ENCODE results near the gene GTPBP6. TPM values are rescaled to one million over a fixed set of nuclear protein-coding genes. Genes with fewer than 3 reads are reported as not detected.
A peak's percentile ranks its signal among the peaks of the same experiment; 100 is the strongest.

The GTPBP6 gene
- polyA plus RNA-seq, 1 of the 3 experiments (the other 2 are of a cell fraction): 47.3 TPM

- Histone ChIP-seq H3K27ac (ENCODE audit: low read depth in 2 of 2, low read length in 1 of 2) (no peak overlapping the region), H3K9ac (no peak overlapping the region), H4K20me1 (ENCODE audit: insufficient read depth) (no peaks in the 10 kb centered on the region), H3F3A (replicated peaks; ENCODE audit: insufficient read depth) (no peaks in the 10 kb centered on the region), H3K36me3 (replicated peaks in 1 of 2; ENCODE audit: control insufficient read depth in 1 of 2, insufficient read depth in 2 of 2, low read length in 1 of 2) (no peaks in the 10 kb centered on the region), H3K4me3 (ENCODE audit: low read depth in 2 of 2, low read length in 1 of 2) (no peak overlapping the region), H2AFZ (ENCODE audit: low read depth) (no peak overlapping the region), H3K79me2 (ENCODE audit: insufficient read depth) (peaks cover 6% of the 10 kb centered on the region; the same call in 1 of the 2 replicates), H3K9me2 (no peaks in the 10 kb centered on the region), H3K9me3 (no peaks in the 10 kb centered on the region), H3K27me3 (ENCODE audit: insufficient read depth) (no peaks in the 10 kb centered on the region), H3K4me1 (ENCODE audit: control insufficient read depth in 1 of 2, insufficient read depth in 2 of 2, low read depth in 1 of 2, low read length in 1 of 2) (peaks cover 0 to 7% of the 10 kb centered on the region in 2 experiments; a peak in 1 of 4 replicates), H3K4me2 (no peak overlapping the region)
- peak; percentile 66 for DNase-seq
- 8% methylated on average over 34 of the region's 38 CpGs for WGBS (ENCODE audit: low lambda C conversion rate)
- ChIA-PET POLR2A (no interaction called here), CTCF (no interaction called here)
- no peak for TF ChIP-seq SIN3A (IDR thresholded peaks at IDR 0.05; ENCODE audit: borderline replicate concordance, low read depth, low read length)
- TF ChIP-seq TEAD4 (IDR thresholded peaks at IDR 0.05; ENCODE audit: borderline replicate concordance, insufficient read depth): no peak
- peak; percentile 40 for TF ChIP-seq SMC3 (IDR thresholded peaks at IDR 0.05; ENCODE audit: low read depth, low read length)
- TF ChIP-seq CTCF (IDR thresholded peaks at IDR 0.05): peak; percentile 45
- peak; percentile 58 for TF ChIP-seq RAD21 (IDR thresholded peaks at IDR 0.05; ENCODE audit: low read length)
Measured at GRCh38 chrX:323721-324628, 5.4 kb upstream of the GTPBP6 start.

GRCh38 chrX:320126-320783 lies 1.7 kb upstream of the GTPBP6 start:
- no peak for DNase-seq
- Histone ChIP-seq H2AFZ (ENCODE audit: low read depth) (no peak overlapping the region), H3K9me3 (no peaks in the 10 kb centered on the region), H3K4me3 (ENCODE audit: low read depth in 2 of 2, low read length in 1 of 2) (peak overlapping the region; percentile 85 to 90), H3K9ac (peak overlapping the region; percentile 90), H3K79me2 (ENCODE audit: insufficient read depth) (peaks cover 16% of the 10 kb centered on the region; the same call in 1 of the 2 replicates), H3K27ac (ENCODE audit: low read depth in 2 of 2, low read length in 1 of 2) (no peak overlapping the region), H4K20me1 (ENCODE audit: insufficient read depth) (0 out of 2 replicates have a peak, but pooled peaks cover 8% of the 10 kb centered on the region), H3F3A (replicated peaks; ENCODE audit: insufficient read depth) (no peaks in the 10 kb centered on the region), H3K4me2 (peak overlapping the region; percentile 98), H3K36me3 (replicated peaks in 1 of 2; ENCODE audit: control insufficient read depth in 1 of 2, insufficient read depth in 2 of 2, low read length in 1 of 2) (peaks cover 0 to 2% of the 10 kb centered on the region in 2 experiments), H3K4me1 (ENCODE audit: control insufficient read depth in 1 of 2, insufficient read depth in 2 of 2, low read depth in 1 of 2, low read length in 1 of 2) (peaks cover 5 to 13% of the 10 kb centered on the region in 2 experiments; a peak in 2 of 4 replicates), H3K27me3 (ENCODE audit: insufficient read depth) (no peaks in the 10 kb centered on the region), H3K9me2 (no peaks in the 10 kb centered on the region)
- 62% methylated on average over 12 of the region's 24 CpGs for WGBS (ENCODE audit: low lambda C conversion rate)
- TF ChIP-seq YY1 (IDR thresholded peaks at IDR 0.05; ENCODE audit: low read depth) (no peak), USF1 (IDR thresholded peaks at IDR 0.05; ENCODE audit: borderline replicate concordance, low read depth) (no peak), EP300 (IDR thresholded peaks at IDR 0.05; ENCODE audit: borderline replicate concordance in 1 of 2, low read depth in 1 of 2, low read length in 1 of 2) (no peak), JUND (IDR thresholded peaks at IDR 0.05) (no peak), ELF1 (IDR thresholded peaks at IDR 0.05) (no peak), ZBTB33 (IDR thresholded peaks at IDR 0.05; ENCODE audit: borderline replicate concordance, low read depth) (no peak), MXI1 (IDR thresholded peaks at IDR 0.05; ENCODE audit: low read depth, low read length) (no peak), RXRA (IDR thresholded peaks at IDR 0.05; ENCODE audit: borderline replicate concordance, low read depth) (no peak), RAD21 (IDR thresholded peaks at IDR 0.05; ENCODE audit: low read length) (no peak), PBX3 (IDR thresholded peaks at IDR 0.05) (no peak), NRF1 (IDR thresholded peaks at IDR 0.05; ENCODE audit: low read depth, low read length) (no peak)
- POLR2A ChIA-PET: no interaction called here
- CTCF ChIA-PET: no interaction called here
